Measurements from ENCODE around the gene INTS6L.

INTS6L gene

GRCh38 chrX:135520553-135521404 lies at the start of gene INTS6L:
INTS6L (plus strand) TSS chrX:135520660; CDS start chrX:135520993, 333 bp downstream.
- peak; percentile 84 for DNase-seq

- no peak for DNase-seq
These were observed 44.1 kb upstream of the INTS6L start for GRCh38 chrX:135476378-135476777.

- DNase-seq = peak; percentile 39
These were observed 42.9 kb upstream of the INTS6L start for GRCh38 chrX:135477576-135477975.

GRCh38 chrX:135480076-135480475 lies 40.4 kb upstream of the INTS6L start:
- no peak for DNase-seq

GRCh38 chrX:135481696-135482179 lies 38.7 kb upstream of the INTS6L start:
- no peak for DNase-seq

GRCh38 chrX:135484641-135485289 lies 35.7 kb upstream of the INTS6L start:
- DNase-seq = peak; percentile 4

GRCh38 chrX:135489542-135489941 lies 30.9 kb upstream of the INTS6L start:
- no peak for DNase-seq

- DNase-seq = no peak
These were observed 29.4 kb upstream of the INTS6L start for GRCh38 chrX:135490979-135491514.

GRCh38 chrX:135494453-135494852 lies 26.0 kb upstream of the INTS6L start:
- no peak for DNase-seq

GRCh38 chrX:135497736-135498135 lies 22.7 kb upstream of the INTS6L start:
- no peak for DNase-seq

- no peak for DNase-seq
These were observed 22.2 kb upstream of the INTS6L start for GRCh38 chrX:135498236-135498635.

- no peak for DNase-seq
These were observed 15.1 kb upstream of the INTS6L start for GRCh38 chrX:135505351-135505750.

GRCh38 chrX:135509885-135510284 lies 10.6 kb upstream of the INTS6L start:
- no peak for DNase-seq

GRCh38 chrX:135512508-135513129 lies 7.8 kb upstream of the INTS6L start:
- no peak for DNase-seq

GRCh38 chrX:135513130-135513515 lies 7.3 kb upstream of the INTS6L start:
- DNase-seq = no peak

- DNase-seq = no peak
These were observed 4.1 kb upstream of the INTS6L start for GRCh38 chrX:135516376-135516775.

GRCh38 chrX:135518161-135518560 lies 2.3 kb upstream of the INTS6L start:
- no peak for DNase-seq

GRCh38 chrX:135520022-135520552 lies 373 bp upstream of the INTS6L start:
- no peak for DNase-seq

GRCh38 chrX:135521405-135522131 lies 1.1 kb downstream of the INTS6L start:
- peak; percentile 85 for DNase-seq

GRCh38 chrX:135522132-135522530 lies 1.7 kb downstream of the INTS6L start:
- DNase-seq = no peak

GRCh38 chrX:135522878-135523693 lies 2.6 kb downstream of the INTS6L start:
- peak; percentile 5 for DNase-seq

Measured in activated naive CD4-positive, alpha-beta T cell treated with Interleukin-2 at 50 U/mL for 16 hours (primary cell).